Natural killer cell (primary cell): ENCODE measurements around the gene APLP1. TPM values are rescaled to one million over a fixed set of nuclear protein-coding genes. Genes with fewer than 3 reads are reported as not detected.

Source experiments
- ATAC-seq, 3 donors: fragments of 150-1000 bp in 2 of 3; fragments of 200-7000 bp in 1 of 3; cut with Tn5 transposase; 1 replicate in 1 of 3; 2 replicates in 2 of 3; pipeline ENCODE4 v1.10.0; 2021; ENCODE audit warnings: mild to moderate bottlenecking in 2 of 3, moderate library complexity in 2 of 3
- DNase-seq, 2 donors: peaks; one replicate each; pipeline versions ENCODE4 v3.0.0 to v3.0.0-alpha.2; 2013 to 2021; ENCODE audit warnings: mixed read lengths in 1 of 2
- H3K27ac ChIP-seq: one replicate; pipeline ENCODE4 v1.5.1; 2013; ENCODE audit warnings: mild to moderate bottlenecking, low read length
- H3K27me3 ChIP-seq: one replicate; pipeline ENCODE4 v1.6.1; 2013; ENCODE audit warnings: low read length; ENCODE audit not compliant: control insufficient read depth, insufficient read depth
- H3K36me3 ChIP-seq: one replicate; pipeline ENCODE4 v1.6.1; 2013; ENCODE audit warnings: low read length; ENCODE audit not compliant: control insufficient read depth, insufficient read depth
- H3K4me1 ChIP-seq: one replicate; pipeline ENCODE4 v1.6.1; 2013; ENCODE audit warnings: low read length; ENCODE audit not compliant: control insufficient read depth, insufficient read depth
- H3K4me3 ChIP-seq: one replicate; pipeline ENCODE4 v1.5.1; 2013; ENCODE audit warnings: low read length
- H3K9me3 ChIP-seq: one replicate; pipeline ENCODE4 v1.6.1; 2013; ENCODE audit warnings: low read length; ENCODE audit not compliant: control insufficient read depth, insufficient read depth
- H3K27ac Mint-ChIP-seq, 2 donors: one replicate each; pipeline ENCODE4 v1.8.0; 2022; ENCODE audit warnings: mild to moderate bottlenecking in 2 of 2, mixed read lengths in 2 of 2, moderate library complexity in 1 of 2
- H3K27me3 Mint-ChIP-seq, 2 donors: one replicate each; pipeline ENCODE4 v1.8.0; 2022; ENCODE audit warnings: low read depth in 2 of 2, mixed read lengths in 2 of 2
- H3K36me3 Mint-ChIP-seq: one replicate; pipeline ENCODE4 v1.8.0; 2022; ENCODE audit warnings: mixed read lengths
- H3K4me1 Mint-ChIP-seq, 2 donors: one replicate each; pipeline ENCODE4 v1.8.0; 2022; ENCODE audit warnings: mixed read lengths in 2 of 2
- H3K4me3 Mint-ChIP-seq: one replicate; pipeline ENCODE4 v1.8.0; 2022; ENCODE audit warnings: mild to moderate bottlenecking, moderate library complexity, mixed read lengths
- H3K9me3 Mint-ChIP-seq, 2 donors: one replicate each; pipeline ENCODE4 v1.8.0; 2022; ENCODE audit warnings: mixed read lengths in 2 of 2
- CTCF ChIP-seq: fragments of 200-600 bp; IDR thresholded peaks from one replicate; pipeline ENCODE4 v1.8.0; 2022; ENCODE audit warnings: antibody characterized with exemption
- WGBS: methylation state at CpG from one replicate; pipeline ENCODE4 v1.1.7; 2013; ENCODE audit warnings: missing lambda C conversion rate; ENCODE audit not compliant: insufficient coverage; 5-methylcytosine and 5-hydroxymethylcytosine counted together
- intact Hi-C: fragments of 100-400 bp; cut with micrococcal nuclease; formaldehyde crosslinking; loops from one replicate; pipeline ENCODE4 v1.14.2; 2022
- total RNA-seq, 4 donors: library from RNA; stranded (reverse); fragments of 120-200 nt in 1 of 4; gene quantifications; one replicate each; pipeline versions ENCODE4 v1.2.3 to v1.2.4, GENCODE V29; 2013 to 2022

APLP1 gene
- total RNA-seq, 3 donors from 2014 or later (not counting 1 experiment from before 2014, with no cell fraction given), result not detected

- H3K4me1 Mint-ChIP-seq, result peaks cover 31 to 62% of the 10 kb centered on the region in 2 donors
- H3K4me3 Mint-ChIP-seq, result peak overlapping the region; percentile 92
- H3K36me3 Mint-ChIP-seq, result no peaks in the 10 kb centered on the region
- Histone ChIP-seq H3K4me1 (peaks cover 62% of the 10 kb centered on the region), H3K9me3 (no peaks in the 10 kb centered on the region), H3K27me3 (no peaks in the 10 kb centered on the region), H3K36me3 (peaks cover 34% of the 10 kb centered on the region), H3K27ac (peak overlapping the region; percentile 97), H3K4me3 (peak overlapping the region; percentile 74)
- no peaks in the 10 kb centered on the region for H3K9me3 Mint-ChIP-seq
- no peaks in the 10 kb centered on the region for H3K27me3 Mint-ChIP-seq
- ATAC-seq (no peak), DNase-seq (no peak)
- intact Hi-C loops, result no loop called here
- TF ChIP-seq CTCF, result no peak
- H3K27ac Mint-ChIP-seq, result peak overlapping the region; percentile 90 to 97
- 10% methylated on average over 17 of the region's 17 CpGs for WGBS
These were observed 30.1 kb downstream of the APLP1 start for GRCh38 chr19:35898499-35898809.

GRCh38 chr19:35899547-35900214 lies 31.3 kb downstream of the APLP1 start:
- H3K27me3 Mint-ChIP-seq, result no peaks in the 10 kb centered on the region
- peak overlapping the region; percentile 74 for H3K4me3 ChIP-seq
- no peaks in the 10 kb centered on the region for H3K9me3 Mint-ChIP-seq
- no peaks in the 10 kb centered on the region for H3K36me3 Mint-ChIP-seq
- peaks cover 31% of the 10 kb centered on the region for H3K36me3 ChIP-seq
- H3K9me3 ChIP-seq, result no peaks in the 10 kb centered on the region
- peak overlapping the region; percentile 97 for H3K27ac ChIP-seq
- H3K27ac Mint-ChIP-seq, result peak overlapping the region; percentile 90 to 97
- peak overlapping the region; percentile 92 for H3K4me3 Mint-ChIP-seq
- DNase-seq, result peak; percentile 84 to 97
- H3K27me3 ChIP-seq, result no peaks in the 10 kb centered on the region
- H3K4me1 ChIP-seq, result peaks cover 74% of the 10 kb centered on the region
- peak; percentile 50 to 75 (median 59) for ATAC-seq
- TF ChIP-seq CTCF, result no peak
- H3K4me1 Mint-ChIP-seq, result peaks cover 43 to 74% of the 10 kb centered on the region in 2 donors
- WGBS, result 0% methylated on average over 34 of the region's 43 CpGs
- intact Hi-C loops, result loop anchor here (10.0 kb wide), 1 partner anchor 155 kb away; the partner anchor contains the start of genes IGFLR1, LIN37, PSENEN and U2AF1L4

- intact Hi-C loops, result loop anchor here (10.0 kb wide), 1 partner anchor 156 kb away; the partner anchor contains the start of genes IGFLR1, LIN37, PSENEN and U2AF1L4
- H3K4me1 Mint-ChIP-seq, result peaks cover 45 to 74% of the 10 kb centered on the region in 2 donors
- H3K9me3 ChIP-seq, result no peaks in the 10 kb centered on the region
- DNase-seq (no peak), ATAC-seq (no peak)
- no peaks in the 10 kb centered on the region for H3K27me3 Mint-ChIP-seq
- H3K4me3 Mint-ChIP-seq, result peak overlapping the region; percentile 92
- H3K27me3 ChIP-seq, result no peaks in the 10 kb centered on the region
- H3K36me3 Mint-ChIP-seq, result no peaks in the 10 kb centered on the region
- H3K9me3 Mint-ChIP-seq, result no peaks in the 10 kb centered on the region
- H3K27ac ChIP-seq, result peak overlapping the region; percentile 97
- peaks cover 88% of the 10 kb centered on the region for H3K4me1 ChIP-seq
- TF ChIP-seq CTCF, result no peak
- WGBS, result 53% methylated on average over 1 of the region's 2 CpGs
- H3K36me3 ChIP-seq, result peaks cover 25% of the 10 kb centered on the region
- peak overlapping the region; percentile 74 for H3K4me3 ChIP-seq
- H3K27ac Mint-ChIP-seq, result peak overlapping the region; percentile 90 to 97
These were observed 32.8 kb downstream of the APLP1 start for GRCh38 chr19:35901055-35901644.
